Inflammatory macrophage treated with lipopolysaccharide for 4 hours (primary cell): Measurements from ENCODE around the gene CBX4.

Experiments
- DNase-seq: peaks from one replicate; pipeline ENCODE4 v3.0.0-alpha.2; 2020

The CBX4 gene

DNA sequence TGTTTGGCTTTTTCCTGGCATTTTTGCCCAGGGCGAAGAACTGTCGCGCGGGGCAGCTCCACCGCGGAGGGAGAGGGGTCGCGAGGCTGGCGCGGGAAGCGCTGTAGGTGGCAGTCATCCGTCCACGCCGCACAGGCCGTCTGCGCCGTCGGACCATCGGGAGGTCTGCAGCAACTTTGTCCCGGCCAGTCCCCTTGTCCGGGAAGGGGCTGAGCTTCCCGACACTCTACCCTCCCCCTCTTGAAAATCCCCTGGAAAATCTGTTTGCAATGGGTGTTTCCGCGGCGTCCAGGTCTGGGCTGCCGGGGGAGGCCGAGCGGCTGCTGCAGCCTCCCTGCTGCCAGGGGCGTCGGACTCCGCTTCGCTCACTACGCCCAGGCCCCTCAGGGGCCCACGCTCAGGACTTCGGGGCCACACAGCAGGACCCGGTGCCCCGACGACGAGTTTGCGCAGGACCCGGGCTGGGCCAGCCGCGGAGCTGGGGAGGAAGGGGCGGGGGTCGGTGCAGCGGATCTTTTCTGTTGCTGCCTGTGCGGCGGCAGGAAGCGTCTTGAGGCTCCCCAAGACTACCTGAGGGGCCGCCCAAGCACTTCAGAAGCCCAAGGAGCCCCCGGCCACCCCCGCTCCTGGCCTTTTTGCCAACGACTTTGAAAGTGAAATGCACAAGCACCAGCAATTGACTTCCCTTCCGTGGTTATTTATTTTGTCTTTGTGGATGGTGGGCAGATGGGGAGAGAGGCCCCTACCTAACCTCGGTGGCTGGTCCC is 2.3 kb upstream of the CBX4 start:
- no peak for DNase-seq

DNA sequence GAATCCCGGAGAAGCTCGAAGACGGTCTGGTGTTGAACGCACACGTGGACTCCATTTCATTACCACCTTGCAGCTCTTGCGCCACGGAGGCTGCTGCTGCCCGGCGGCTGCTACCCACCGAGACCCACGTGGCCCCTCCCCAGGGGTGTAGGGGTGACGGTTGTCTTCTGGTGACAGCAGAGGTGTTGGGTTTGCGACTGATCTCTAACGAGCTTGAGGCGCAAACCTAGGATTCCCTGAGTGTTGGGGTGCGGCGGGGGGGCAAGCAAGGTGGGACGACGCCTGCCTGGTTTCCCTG is 1.7 kb upstream of the CBX4 start:
- DNase-seq, result no peak

DNA sequence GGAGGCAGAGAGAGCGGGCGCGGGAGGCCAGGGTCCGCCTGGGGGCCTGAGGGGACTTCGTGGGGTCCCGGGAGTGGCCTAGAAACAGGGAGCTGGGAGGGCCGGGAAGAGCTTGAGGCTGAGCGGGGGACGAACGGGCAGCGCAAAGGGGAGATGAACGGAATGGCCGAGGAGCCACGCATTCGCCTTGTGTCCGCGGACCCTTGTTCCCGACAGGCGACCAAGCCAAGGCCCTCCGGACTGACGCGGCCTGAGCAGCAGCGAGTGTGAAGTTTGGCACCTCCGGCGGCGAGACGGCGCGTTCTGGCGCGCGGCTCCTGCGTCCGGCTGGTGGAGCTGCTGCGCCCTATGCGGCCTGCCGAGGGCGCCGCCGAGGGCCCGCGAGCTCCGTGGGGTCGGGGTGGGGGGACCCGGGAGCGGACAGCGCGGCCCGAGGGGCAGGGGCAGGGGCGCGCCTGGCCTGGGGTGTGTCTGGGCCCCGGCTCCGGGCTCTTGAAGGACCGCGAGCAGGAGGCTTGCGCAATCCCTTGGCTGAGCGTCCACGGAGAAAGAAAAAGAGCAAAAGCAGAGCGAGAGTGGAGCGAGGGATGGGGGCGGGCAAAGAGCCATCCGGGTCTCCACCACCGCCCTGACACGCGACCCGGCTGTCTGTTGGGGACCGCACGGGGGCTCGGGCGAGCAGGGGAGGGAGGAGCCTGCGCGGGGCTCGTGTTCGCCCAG is 1.2 kb upstream of the CBX4 start:
- peak; percentile 48 for DNase-seq

DNA sequence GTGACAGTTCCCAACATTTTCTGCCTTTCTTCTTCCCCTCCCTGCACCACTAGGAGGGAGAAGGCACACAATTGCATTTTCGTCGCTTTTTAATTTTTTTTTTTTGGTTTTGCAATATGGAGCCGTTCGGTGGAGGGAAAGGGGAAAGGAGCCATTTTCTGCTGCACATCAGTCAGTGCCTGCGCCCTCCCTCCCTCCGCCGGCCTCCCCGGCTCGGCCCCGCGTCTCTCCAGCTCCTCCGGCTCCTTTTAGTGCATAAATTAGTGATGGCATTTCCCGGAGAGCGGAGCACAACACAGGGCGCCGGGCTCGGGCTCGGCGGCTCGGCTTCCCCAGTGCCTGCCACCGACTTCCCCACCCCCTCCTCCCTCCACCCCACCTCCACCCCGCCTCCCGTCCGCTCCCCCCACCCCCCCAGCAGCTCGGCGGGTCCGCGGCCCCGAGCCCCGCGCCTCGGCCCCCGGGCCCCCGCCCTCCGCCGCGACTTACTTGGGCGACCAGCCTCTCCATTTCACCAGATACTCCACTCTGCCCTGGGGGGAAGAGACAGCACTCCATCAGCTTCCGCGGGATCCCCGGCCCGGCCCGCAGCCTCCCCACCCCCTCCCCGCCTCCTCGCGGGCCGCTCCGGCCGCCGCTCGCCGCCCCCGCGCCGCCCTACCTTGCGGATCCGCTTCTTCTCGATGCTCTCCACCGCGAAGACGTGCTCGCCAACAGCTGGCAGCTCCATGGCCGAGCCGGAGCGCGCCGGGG is 542 bp downstream of the CBX4 start:
- DNase-seq, result peak; percentile 54

DNA sequence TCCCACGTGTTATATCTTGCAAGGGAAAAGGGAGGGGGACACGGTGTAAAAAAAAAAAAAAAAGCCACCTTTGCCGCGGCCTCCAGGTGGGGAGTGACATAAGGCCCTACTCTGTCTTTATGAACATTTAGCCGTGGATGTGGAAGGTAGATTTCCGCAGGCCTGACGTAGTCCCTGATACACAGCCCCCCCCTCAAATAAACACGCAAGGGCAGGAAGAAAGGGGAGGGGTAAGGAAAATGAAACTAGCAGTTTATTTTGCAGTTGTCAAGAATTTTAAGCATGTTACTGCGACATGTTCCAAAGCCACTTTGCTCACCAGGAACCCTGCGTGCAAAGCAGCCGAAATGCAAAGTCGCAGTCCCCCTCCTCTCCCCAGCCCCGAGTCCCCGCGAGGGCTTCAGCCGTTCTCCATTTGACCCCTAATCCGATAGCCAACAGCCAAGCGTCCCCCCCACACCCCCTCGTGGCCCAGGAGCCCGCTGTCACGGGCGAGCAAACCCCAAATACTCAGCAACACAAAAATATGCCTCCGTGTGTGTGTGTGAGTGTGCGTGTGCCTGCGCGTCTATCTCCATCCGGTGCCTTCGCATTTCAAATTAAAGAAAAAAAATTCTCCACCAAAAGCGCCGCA is 1.2 kb downstream of the CBX4 start:
- DNase-seq, result no peak

DNA sequence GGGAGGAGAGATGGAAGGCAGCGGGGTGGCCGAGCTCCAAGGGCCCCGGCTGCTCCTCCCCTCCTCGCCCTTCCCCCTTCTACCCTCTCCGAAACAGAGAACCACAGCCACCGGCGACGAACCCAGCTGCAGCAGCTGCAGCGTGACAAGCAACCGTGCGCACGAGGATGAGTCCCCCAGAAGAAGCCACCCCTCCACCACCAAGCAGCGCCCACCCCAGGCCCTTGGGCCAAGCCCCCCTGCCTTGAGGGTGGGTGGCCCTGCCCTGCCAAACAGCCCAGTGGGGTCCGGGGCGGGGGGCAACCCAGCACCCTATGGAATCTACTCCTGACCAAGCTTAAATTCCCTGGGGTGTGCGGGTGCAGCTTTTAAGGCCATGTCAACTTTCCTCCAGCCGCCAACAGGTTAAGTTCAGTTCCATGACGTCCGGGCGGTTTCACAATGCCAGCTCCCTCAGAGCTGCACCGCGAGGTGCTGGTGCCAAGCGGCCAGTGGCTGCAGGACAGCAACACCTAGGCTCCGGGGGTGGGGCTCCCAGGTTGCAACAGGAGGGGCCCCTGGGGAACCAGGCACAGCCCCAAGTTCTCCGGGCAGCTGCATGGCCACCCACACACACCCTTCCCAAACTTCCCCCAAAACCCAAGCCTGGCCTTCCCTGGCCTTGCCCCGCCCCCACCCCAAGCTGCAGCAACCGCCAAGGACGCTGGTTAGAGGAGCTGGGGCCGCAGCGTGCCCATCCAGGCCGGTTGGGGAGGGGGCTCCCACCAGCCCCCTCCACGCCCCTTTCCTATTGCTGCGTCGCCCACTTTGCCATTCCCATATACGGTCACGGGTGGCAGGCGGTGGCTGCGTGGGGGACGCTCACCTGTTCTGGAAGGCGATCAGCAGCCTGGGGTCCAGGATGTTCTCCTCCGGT is 2.0 kb downstream of the CBX4 start:
- DNase-seq, result peak; percentile 74

DNA sequence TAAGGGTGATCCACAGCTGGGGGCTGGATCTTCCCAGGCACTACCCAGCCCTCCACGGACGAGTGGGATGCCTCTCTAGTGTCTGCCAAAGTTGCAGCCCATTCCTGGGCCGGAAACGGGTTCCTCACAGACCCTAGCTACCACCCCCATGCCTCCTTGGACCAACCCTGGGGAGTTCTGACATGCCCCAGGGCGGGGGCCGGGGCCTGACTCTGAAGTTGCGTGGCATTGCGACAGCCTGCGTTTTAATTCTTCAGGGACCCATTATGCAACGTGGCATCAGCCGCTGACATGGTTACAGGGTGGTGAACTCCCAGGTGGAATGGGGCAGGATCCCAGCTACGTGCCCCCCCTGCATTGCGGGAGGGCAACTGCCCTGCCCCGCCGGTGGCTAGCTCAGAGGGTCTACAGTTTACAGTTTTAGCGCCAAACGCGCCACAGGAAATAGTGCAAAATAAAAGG is 2.7 kb downstream of the CBX4 start:
- peak; percentile 60 for DNase-seq

DNA sequence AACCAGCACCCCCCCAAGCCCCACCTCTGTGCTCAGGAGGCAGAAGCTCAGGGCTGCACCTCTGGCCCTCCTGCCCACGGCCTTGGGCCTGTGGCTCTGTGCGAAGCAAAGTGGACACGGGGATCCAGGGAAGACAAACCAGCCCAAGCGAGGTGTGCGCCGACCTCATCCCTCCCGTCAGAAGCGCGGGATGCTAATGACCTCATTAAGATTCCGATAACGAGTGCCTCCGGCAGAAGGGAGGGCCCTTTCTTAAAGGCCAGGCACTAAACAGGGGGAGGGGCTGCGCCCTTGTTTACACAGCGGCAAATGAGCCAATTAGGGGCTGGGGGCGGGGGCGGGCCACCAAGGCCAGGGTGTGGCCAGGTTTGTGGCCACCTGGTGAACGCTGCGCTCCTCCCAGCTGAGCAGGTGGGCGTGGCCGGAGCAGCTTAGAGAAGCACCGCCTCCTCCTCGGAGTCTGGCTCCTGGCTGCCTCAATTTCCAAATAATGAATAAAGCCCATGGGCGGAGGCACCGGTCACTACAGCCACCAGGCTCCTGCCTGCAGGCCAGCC is 3.2 kb downstream of the CBX4 start:
- no peak for DNase-seq

DNA sequence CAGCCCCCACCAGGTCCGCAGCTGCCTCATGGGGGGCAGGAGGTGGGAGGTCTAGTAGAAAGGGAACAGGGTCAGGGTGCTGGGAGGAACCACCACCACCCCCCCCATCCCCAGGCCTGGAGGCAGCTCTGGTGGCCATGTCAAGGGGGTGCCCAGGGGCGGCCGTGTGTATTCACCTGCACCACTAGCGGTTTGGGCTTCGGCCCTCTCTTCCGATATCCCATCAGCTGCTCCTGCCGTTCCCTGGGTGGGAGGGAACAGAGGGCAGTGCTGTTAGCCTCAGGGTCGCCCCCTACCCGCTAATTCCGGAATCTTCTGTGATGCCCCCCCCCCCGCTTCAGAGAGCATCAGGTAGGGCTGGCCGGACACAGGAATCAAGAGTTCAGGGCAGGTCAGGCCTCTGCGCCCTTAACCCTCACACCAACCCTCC is 3.8 kb downstream of the CBX4 start:
- no peak for DNase-seq

DNA sequence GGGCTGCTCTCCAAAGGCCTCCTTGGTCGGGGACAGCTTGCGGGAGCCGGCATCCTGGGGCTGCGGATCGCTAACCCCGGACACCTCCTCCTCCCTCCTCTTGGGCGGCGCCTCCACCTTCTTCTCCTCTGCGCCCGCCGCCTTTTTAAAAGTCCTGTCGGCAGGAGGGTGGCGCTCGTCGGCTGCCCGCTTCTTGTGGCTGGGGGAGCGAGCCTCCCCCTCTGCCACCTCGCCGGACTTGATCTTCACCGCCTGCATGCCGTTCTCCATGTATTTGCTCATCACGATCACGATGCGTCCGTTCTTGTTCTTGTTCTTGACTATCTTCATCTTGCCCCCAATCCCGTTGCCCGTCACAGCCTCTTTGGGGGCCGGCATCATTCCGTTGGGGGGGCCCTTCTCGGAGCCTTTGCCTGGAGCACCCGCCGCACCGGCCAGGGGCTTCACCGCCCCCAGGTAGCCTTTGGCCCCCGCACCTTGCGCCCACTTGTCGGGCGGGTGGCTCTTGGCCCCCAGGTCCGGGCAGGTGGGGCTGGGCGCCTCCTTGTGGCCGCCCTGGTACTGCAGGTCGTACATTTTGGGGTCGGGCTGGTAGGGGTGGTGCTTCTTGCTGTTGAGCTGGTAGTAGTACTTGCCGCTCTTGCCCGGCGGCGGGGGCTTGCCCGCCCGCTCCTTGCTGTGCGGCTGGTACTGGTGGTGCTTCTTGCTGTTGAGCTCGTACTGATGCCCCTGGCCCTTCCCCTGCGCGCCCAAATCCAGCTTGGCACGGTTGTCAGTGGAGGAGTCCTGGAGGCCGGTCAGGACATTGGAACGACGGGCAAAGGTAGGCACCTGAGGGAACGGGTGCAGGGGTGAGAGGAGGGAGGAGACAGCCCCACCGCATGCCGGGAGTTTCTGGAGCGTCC is 4.4 kb downstream of the CBX4 start:
- DNase-seq, result no peak

DNA sequence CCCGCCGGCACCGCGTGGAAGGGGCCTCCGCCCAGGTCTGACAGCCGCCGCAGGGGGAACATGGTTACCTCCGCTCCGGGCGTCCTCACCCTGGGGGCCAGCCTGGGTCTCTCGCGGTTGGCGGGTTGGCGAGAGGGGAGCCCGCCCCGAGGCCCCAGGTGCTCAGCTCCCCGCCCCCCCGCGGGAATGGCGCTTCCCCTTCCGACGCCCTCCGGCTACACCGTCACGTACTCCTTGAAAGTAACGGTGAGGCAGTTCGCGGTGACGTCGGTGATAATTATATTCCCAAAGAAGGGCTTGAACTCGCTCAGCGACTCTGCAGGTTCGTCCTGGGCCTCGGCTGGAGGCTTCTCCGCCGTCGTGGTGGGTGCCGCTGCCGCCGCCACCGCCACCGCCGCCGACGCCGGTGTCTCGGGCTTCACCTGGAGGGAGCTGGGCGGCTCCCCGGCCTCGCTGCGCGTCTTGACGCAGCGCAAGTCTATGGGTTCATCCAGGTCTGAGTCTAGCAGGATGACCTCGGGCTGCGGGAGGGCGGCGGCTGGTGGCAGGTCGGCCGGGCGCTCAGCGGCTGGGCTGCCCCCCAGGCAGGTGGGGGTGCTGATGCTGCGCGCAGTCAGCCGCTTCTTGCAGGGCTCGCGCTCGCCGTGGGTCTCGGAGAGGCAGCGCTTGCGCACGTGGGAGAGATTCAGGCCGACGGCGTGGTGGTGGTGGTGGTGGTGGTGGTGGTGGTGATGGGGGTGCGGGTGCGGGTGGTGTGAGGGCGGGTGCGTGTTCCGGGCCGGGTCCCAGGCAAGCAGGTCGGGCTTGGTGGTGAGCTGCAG is 5.3 kb downstream of the CBX4 start:
- DNase-seq, result no peak

DNA sequence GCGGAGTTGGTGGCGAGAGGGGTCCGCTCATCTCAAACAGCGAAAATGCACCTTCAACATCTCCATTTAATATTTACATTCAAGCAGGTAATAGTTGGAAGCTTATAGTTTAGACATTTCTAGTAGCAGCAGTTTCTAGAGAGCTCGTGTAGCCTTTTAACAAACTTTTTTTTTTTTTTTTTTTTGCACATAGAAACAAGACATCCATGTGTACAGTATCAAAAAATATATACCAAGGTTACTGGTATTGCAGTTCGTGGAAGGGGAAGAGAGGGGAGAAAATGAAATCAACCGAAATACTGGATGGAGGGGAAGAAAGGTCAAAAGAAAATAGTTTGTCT is 6.2 kb downstream of the CBX4 start:
- no peak for DNase-seq

DNA sequence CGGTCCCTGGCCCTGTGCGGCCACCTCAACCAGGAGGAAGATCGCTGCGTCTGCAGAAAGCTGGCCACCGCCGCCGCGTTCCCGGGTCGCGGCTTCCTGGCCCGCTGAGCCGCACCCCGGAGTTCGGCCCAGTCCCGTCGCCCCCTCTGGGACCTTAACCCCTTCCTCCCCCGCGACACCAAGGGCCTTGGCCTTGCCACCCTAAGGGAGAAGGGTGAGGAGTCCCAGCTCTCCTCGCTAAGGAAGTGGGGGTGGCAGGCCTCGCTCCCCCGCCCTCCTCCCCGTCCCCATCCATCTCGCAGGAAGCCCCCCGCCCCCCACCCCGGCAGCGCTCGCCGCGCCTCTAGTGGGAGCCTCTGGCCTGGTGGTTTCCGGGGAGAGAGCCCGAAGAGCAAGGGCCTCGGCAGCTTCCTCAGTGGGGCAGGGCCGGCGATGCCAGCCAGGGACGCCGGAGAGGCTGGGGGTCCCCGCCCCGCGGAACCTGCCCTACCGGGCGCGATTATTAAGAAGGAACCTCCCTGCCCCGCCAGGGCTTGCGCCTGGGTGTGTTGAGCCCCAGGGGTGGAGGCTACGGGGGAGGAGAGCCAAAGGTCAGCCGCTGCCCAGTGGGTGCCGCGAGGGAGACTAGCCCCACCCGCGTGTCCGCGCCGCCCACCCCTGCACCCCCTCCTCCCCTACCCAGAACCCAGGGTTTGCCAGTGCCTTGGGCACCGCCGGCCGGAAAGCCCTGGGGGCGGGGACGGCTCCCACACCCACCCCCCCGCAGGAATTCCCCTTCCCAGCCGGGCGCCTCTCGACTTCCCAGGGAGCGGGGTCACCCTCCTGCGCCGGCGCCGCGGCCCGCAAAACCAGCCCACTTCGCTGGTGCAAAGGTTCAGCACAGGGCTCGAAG is 6.8 kb downstream of the CBX4 start:
- no peak for DNase-seq

DNA sequence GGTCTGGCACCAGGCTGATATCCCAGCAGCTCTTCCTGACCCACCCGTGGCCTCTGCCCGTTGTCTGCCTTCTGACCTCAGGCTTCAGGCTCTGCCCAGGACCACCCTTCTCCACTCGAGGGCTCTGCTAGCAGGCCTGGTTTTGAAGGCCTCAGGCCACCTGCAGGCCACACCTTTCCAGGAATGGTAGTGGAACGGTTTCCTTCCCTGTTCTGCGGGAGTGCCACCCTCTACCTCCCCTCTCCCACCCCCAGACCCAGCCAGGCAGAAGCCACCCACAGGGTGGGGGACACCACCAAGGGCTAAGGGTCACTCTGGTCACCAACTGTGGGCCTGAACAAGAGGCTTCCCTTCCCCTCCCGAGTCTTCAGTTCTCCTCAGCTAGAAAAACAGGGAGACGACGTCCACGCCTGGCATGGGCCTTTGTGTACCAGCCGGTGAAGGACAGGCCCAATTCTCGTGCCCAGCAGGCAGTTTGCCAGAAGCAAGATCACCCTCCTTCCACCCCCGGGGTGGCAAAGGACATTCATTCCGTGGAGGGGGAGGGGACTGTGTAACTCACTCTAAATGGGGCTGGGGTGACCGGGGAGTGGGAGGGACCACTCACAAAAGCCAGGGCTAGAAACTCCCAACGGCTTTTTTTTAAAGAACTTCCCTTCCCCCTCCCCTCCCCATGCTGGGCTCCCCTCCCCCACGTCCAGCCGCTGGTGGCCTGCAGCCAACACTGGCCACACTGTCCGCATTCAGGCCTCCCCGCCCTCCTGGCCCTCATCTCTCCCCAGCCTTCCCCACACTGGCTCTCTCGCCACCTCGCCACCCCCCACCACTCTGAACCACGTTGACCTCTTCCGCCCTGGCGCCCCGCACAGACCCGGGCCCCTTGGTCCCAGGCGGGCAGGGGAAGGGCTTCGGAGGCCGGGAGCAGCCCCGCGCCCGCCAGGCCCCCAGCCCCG is 7.7 kb downstream of the CBX4 start:
- DNase-seq, result no peak

DNA sequence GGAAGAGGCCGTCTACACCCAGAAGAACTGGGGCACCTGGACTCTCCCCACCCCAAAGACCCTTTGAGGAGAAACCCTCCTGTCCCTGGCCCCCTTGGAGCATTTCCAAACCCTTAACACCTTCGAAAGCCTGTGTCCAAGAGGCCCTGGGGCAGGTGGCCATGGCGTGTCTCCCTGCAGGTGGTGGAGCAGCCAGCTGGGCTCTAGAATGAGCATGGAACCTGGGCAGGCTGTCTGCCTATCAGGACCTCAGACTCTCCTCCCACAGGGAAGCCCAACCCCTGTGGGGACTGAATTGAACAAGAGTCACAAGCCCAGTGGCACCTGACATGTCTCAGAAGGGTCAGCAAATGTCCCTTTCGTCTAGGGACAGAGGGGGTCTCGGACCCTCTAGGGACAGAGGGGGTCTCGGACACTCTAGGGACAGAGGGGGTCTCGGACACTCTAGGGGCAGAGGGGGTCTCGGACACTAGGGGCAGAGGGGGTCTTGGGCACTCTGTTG is 8.4 kb downstream of the CBX4 start:
- DNase-seq, result no peak

DNA sequence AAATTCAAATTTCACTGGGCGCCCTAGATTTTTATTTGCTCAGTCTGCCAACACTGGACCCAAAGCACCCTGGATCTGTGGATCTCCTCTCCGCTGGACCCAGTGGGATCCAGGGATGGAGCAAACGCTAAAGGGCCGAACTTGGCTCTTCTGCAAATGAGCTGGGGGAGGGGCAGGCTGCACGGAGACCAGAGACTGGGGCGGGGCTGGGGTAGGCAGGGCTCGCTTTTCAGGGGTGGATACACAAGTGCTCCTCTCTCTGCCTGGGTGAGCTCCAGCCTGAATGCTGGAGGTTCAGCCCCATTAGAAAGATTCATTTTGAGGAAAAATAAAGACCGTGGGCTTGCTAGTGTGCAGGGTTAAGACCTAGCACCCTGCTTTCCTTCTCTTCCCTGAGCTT is 8.9 kb downstream of the CBX4 start:
- no peak for DNase-seq

DNA sequence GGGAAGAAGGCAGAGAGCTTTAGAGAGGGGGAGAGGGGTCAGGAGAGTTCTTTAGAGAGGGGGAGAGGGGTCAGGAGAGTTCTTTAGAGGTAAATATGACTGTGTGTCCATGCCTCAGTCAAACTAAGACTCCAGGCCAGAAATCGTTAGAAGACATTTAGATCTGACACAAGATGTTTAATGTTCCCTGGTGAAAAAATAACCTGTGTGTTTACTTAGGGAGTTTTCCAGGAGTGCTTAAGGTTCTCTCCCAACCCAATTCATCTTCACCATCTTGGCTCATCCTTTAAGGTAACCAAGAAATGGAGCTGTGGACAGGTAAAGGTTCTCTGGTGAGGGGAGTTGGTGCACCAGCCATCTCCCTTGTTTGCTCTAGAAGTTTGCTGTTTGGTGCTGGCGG is 9.8 kb downstream of the CBX4 start:
- no peak for DNase-seq

DNA sequence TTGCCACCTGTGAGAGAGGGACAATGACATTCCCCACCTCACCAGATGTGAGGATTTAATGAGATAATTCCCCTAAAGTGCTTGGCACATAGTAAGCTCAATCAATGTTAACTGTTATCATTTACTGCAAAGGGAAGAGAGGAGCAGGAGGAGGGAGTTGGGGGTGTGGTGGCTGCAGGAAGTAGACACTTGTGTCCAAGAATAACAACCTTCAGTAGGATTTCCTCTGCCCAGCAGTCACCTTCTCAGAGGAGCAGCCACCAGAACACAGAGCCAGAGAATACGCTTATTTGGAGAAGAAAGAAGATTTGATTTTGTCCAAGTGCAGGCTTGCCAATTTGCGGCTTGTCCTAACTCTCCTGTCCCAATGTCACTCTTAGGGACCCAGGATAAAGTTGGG is 10.2 kb downstream of the CBX4 start:
- DNase-seq, result no peak
